Hypothalamus (tissue), 51 donors: ENCODE results near the gene HABP2.

Experiments used
- DNase-seq, 51 donors: peaks; one replicate each; lab custom pipeline; 2025; lab: John Stamatoyannopoulos, UW

Gene HABP2

DNA sequence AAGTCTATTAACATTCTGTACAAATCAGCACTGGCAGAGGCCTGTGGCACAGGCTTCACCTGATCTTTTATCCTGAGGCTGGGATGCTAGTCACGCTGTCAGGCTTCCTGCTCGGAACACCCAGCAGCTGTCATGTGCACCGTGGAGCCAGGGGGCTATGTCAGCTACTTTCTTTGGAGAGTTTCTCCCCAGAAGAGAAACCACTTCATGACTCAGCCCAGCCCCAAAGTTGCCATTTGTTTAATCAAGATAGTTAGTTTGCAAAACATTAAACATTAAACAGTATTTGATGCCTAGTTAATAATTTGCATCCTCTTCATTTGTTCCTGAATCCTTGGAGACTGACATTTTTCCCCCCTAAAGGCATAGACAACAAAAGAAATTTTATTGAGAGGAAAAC is at the start of gene HABP2:
Gene HABP2, plus strand, starts transcription at position 353 of the 400 bp plus-strand sequence. CDS start 69 bp downstream, outside the sequence.
- no peak for DNase-seq

DNA sequence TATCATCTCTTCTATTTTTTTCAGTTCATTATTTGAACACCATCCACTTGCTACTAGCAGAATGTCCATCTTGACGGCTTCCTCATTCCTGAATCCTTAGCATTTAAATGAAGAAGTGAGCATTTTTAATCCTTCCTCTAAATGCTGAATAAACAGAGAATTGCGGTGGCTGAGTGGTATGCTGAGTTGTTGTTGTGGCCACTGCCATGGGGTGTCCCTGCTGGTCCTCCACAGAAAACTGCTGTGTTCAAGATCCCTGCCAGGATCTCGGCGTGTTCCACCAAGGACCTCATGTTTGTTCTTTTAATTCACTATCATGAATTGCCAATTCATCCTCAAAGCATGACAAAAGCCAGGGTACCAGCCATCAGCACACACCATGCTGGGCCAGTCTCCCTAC is 48.9 kb upstream of the HABP2 start:
- no peak for DNase-seq

DNA sequence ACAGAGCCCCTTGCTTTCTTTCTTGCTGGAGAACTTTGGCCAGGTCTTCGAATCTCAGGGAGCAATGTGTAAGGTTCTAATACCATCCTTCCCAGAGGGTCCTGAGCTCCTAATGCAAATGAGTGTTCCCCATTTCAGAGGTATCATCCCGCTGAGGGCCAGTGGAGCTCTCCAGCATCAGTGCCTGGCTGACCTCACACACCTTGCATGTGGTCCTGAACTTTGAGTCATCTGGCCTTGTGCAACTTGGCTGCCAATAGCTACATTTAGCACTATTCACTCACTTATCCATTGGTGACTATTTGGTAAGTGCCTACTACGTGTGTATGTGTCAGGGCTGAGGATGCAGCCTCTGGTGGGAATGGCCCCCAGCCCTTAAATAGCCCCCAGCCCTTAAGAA is 48.4 kb upstream of the HABP2 start:
- DNase-seq, result no peak

DNA sequence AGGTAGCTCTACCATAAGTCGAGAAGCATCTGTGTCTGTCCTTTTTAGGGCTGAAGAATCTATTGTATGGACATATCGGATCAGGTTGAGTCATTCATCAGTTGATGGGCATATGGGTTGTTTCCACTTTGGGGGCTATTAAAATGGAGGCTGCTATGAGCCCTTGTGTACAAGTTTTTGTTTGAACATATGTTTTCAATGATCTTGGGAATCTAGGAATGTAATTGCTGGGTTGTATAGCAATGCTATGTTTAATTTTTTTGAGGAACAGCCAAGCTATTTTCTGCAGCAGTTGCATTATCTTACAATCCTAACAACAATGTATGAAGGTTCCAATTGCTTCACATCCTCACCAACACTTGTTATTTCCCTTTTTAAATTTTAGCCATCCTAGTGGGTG is 46.4 kb upstream of the HABP2 start:
- DNase-seq, result no peak

DNA sequence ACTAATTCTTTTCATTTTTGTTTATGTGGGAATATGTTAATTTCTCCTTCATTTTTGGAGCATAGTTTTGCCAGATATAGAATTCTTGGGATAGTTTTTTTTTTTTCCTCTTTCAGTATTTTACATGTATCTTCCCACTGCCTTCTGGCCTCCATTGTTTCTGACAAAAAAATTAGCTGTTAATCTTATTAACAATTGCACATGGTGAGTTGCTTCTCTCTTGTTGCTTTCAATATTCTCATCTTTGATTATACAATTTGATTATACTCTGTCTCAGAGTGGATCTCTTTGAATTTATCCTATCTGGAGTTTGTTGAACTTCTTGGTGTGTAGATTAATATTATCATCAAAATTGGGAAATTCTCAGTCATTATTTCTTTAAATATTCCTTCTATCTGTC is 41.4 kb upstream of the HABP2 start:
- DNase-seq, result no peak

DNA sequence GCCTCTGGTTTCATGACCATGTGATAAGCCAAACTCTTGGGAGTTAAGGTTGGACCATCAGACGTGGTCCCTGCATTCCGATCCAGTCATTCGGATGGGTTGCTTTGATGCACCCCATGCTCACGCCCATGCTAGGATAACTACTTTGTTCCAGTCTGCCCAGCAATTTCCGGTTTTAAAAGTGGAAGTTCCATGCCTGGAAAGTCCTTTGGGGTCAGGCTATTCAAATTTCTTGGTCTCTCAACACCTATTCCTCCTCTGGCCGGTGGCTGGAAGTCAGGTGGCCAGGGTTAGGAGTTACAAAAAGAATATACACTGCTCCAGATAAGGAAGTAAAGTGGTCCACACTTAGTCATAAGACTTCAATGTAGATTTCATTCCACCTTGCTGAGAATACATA is 37.7 kb upstream of the HABP2 start:
- no peak for DNase-seq

DNA sequence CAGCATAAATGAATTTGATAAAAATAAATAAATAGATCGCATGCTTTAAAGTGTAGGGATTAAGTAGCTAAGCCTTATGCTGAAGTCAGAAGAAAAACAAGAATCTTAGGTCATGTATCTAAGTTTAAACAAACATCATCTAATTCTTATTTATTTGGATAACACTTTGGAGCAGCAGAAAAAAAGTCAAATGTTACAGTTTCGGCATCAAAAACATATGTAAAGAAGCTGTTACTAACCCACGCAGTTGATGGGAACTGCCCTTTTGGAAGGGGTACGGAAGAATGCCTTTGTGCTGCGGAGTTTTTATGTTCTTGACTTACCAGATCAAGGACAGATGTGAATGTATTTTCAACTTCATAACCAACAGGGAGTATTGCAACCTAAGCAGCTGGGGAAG is 37.3 kb upstream of the HABP2 start:
- DNase-seq, result no peak

DNA sequence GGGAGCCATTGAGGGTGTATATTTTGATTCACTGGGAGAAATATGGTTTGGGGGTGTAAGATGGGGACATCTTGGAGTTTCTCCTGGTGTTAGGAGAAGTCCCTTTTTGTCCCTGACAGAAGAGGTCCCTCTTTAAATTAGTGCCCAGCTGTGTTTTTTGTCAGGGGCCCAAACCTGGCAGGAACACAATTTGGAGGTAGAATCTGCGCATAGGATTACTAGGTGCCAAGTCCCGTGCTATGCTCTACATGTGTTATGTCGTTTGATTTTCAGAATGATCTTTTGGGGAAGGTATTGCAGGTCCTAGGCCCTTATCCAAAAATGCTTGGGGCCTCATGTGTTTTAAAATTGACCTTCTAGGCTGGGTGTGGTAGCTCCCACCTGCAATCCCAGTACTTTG is 36.8 kb upstream of the HABP2 start:
- DNase-seq, result no peak

DNA sequence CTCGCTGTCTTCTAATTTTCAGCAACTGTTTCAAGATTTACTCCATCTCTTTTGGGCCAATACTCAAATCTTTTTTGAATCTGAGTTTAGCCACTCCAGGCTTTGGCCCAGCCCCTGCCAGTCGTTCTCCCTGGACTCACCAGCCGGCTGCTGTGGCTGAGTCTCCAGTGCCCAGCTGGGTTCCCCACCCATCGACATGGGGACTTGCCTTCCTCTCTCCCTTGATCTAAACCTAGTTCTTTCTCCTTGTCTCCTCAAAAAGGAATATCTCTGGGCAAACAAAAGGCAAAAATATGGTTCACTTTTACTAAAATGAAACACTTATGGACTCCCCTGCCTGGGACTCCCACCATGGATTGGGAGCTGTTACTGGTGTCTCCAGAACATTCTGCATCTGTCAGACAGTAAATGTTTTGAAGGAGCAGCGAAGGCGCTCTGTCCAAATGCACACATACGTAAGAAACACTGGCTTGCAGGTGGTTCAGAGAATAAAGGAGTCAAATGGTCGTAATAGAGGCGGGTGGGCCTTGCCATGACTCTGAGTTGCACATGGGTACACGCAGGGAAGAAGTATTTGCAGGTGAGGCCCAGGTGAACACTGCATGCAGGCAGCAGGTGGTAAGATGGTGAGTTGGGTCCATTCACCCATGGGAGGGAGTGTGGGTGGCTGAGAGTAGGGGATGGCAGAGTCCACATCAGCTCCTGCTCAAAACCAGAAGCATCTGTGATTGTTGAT is 35.5 kb upstream of the HABP2 start:
- DNase-seq, result no peak

DNA sequence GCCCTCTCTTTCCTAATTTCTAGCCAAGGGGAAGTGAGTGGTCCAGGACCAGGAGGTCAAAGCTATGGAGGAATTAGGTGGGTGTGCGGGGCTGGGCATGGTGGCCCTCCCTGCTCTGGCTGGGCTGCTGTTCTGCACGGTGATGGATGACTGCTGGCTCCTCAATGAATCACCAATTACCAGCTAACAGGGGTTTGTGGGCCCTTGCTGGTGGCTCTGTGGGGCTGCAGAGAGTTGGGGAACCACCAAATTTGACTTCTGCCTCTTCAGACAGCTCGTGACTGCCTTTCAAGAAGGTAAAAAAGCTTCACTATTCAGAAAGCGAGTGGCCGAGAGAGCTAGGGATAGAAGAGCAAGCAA is 35.0 kb upstream of the HABP2 start:
- DNase-seq, result no peak

DNA sequence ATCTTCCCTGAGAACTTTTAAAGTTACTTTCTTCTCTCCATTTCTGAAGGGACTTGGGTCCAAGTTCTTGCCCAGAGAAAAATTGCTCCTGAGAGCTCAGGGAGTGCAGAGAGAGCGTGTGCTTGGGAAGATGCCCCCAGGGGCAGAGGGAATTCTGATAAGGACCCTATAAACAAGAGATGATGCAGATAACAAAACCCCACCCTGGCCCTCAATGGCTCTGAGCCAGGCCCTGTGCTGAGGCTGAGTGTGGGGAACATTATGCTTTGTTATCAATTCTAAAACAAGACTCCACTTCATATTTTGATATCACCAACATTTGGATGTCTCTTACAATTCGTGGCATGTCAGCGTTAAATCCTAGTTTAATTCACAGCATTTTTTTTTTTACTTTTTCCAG is 34.4 kb upstream of the HABP2 start:
- no peak for DNase-seq

DNA sequence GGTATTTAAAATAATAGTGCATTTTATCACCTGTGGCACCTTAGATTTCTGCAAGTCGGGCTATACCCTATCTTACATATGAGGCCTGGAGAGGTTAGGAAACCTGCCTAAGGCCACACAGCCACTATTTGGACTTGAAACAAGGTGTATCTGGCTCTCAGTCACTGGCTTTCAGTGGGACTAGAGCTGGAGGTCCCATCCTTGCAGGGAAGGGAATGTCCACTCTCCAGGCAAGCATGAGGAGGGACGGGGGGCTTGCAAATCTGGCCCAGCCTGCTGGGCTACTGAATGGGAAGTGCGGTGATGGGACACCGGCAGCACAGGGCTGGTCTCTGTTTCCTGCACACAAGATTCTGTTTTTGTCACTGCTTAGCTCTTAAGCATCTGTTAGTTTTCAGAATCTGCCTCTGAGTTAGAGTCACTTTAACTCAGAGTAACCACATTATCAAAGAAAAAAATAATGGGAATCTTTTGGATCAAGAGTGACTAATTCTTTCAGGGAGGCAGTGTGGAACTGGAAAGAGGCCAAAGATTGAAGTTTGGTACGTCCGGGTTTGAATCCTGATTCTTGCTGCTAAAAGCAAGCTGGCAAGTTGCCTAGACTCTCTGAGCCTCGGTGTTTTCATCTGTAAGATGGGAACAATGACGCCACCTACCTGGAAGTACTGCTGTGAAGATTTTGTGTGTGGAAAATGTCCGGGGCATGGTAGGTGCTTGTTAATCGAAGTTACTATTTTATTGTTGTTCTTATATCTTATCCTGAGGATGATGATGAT is 33.8 kb upstream of the HABP2 start:
- DNase-seq, result no peak

DNA sequence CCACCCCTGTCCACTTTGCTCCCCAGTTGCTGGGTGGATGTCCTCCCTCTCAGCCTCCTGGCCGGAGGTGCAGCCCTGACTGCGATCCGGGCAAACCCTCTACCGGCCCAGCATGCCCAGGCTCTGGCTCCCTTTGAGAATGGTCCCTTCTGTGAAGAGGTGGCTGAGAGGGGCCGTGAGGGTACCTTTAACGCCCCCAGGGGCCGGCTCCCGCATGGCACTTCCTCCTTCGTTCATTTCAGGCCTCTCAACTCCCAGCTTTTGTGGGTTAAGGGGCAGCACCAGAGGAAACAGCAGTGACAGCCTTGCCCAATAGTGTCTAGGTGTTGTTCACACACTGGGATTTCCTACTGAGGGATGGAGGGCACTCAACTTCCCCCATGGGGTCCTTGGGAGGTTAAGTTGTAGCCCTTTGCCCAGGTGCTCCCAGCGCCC is 33.2 kb upstream of the HABP2 start:
- DNase-seq, result no peak

DNA sequence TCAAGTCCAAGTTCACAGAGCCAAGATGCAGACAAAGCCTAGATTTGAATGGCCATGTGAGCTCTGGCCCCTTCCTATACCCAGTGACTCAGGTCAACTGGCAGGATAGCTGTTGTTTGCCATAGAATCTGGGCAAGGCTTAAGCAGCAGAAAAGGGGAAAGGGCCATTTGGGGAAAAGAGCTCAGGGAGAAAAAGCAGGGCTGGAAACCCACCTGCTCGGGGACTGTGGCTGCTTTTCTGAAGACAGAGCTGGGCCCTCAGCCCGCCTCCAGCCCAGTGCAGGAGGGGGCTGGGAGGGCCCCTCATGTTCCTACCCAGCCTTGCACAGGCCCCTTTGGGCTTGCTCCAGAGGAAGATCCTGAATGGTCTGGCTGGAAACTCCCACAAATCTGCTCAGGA is 32.6 kb upstream of the HABP2 start:
- DNase-seq, result no peak

DNA sequence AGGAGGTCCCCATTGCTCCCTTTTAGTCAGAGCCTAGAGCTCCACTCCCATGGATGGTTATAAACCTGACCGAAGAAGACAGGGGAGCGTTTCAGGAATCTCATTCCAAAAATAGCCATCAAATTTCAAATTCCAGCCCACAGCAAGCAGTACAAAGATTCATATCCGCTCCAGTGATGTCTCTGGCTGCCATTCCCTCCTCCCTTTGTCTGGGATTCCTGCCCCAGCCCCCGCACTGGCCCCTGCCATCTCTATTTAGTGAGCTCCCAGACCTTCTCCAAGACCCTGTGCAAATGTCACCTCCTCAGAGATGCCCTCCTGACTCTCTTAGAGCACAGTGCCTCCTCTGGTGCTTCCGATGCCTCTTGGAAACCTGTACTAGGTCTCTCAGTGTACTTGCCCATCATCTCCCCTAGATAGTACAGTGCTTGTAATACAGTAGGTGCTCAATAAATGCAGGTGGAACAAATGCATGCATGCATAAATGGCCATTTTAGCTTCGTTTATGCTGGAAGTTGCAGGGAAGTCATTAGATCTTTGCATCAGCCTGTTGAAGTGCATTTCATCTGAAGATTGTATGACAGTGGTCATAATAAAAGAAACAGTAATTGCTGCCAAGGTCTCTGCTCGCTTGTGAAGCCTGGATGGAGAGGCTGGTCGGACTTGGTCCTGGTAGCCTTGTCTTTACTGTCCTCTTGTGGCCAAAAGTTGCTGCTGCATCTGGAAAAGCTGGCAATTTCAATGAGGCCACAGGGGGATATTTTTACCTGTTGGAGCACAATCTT is 32.0 kb upstream of the HABP2 start:
- peak in 33 of 51 donors; percentile 2 to 61 (median 34) for DNase-seq

DNA sequence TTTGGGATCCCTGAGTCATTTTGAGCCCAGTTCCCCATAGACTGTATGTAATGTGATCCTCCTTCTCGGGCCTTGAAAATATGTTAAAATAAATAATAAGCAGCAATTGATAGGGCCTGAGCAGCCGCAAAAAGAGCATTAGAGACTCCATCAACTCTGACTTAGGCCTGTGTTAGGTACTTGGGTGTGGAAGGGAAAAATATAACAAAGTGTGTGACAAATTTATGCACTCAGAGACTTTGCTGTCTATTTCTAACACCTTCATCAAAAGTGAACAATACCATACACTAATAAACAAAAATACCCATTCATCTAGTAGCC is 31.4 kb upstream of the HABP2 start:
- DNase-seq, result no peak

DNA sequence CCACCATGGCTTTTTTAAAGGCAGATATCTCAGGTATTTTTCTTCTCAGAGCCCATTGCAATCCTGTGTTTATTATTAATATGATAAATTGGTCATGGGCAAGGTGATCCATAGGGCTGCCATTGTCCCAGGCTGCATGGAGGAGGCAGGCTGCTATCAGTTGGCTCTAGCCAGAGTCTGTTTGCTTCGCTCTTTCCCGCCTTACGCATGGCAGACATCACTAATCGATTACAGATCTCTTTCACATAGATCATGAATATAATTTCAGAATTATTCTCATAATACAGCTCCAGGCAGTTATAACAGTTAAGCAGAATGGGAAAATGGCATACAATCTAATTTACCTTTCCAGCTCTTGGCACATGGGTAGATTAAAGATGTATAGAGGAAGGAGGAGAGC is 30.4 kb upstream of the HABP2 start:
- DNase-seq, result no peak

DNA sequence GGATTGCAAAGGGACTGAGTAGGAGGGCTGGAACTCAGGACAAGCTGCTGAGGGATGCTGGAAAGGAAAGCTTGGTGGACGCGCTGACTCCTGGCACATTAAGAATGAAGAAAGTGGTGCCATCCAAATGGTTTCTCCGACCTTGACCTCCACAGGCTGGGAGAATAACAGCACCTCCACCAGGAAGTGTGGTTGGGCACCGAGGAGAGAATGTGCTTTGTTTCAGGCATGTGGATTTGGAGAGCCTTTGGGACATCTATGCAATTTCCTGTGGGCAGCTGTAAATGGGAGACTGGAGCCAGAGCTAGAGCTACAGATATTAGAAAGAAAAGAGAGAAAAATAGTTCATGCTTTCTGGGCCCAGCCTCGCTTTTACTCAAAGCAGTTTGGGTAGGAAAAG is 29.8 kb upstream of the HABP2 start:
- peak in 1 of 51 donors; percentile 4 for DNase-seq

DNA sequence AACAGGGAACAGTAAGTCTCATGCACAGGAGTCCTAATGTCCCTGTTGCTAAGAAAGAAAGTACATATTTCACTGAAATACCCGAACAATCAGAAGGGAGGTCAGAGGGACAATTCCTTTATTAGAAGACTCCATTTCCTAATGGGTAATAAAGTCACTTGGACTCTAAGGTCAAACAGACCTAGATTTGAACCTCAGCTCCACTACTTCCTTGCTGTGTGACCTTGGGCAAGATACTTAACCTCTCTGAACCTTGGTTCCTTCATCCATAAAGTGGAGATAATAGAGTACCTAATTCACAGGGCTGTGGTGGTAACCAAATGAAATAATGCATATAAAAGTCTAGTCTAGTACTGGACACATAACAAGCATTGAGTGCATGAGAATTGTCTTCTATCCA is 29.2 kb upstream of the HABP2 start:
- DNase-seq, result no peak

DNA sequence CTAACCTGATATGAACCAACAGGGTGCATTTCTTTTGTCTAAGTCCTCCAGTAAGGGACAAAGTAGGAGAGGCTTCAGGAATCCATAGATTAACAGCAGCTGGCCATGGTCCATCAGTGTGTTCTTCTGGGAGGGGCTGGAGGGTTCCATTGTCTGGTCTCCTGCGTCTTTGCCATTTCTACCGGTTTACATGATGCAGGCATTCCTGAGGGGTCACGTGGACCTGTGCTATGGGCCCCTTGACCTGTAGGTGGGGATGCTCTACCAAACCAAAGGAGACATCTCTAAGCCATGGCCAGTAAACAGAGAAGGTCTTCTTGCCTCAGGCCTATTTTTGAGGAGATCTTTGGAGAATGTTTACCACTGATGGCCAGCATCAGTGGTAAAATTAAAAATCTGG is 28.7 kb upstream of the HABP2 start:
- no peak for DNase-seq

DNA sequence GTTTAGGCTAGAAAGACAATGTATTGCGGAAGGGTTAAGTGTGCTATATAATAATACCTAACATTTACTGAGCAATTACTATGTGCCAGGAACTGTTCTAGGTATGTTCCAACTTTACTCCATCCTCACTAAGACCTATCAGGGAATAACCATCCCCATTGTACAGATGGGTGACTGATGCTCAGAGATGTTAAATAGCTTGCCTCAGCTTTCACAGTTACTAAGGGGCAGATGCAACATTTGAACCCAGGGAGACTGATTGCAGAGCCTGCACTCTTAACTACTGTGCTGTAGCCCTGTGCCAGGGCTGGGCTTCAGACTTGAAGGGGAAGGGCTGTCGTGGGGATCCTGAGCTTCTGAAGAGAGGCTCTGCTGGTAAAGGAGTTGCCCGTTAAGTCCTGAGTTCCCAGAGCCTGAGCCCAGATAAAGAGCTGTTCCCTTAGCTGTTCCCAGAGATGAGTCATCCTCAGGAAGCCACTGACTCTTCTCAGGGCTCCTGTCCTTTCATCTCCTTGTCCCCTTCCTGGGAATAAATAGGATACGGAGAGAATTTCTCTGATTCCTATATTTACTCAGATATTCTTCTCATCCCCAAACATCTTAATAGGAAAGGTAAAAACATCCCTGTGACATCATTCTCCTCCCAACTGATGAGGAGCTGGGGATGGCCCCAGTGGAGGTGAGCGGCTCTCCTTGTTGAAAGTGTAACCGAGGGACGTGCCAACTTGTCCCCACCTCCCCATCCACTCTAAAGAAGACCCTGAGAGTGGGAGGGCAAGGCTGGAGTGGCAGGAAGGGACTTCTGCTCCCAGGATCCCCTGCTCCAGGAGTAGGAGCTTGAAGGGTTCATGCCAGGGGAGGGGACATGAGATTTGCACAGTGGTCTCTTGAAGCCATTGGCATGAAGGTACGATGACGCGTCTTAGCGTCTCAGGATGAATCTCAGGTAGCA is 28.0 kb upstream of the HABP2 start:
- DNase-seq, result no peak
